ENCODE data around the gene OSBPL3. TPM values are rescaled to one million over a fixed set of nuclear protein-coding genes. Genes with fewer than 3 reads are reported as not detected.

OSBPL3 gene
- total RNA-seq, 1 experiment from 2014 or later, result 16.0 TPM

DNA sequence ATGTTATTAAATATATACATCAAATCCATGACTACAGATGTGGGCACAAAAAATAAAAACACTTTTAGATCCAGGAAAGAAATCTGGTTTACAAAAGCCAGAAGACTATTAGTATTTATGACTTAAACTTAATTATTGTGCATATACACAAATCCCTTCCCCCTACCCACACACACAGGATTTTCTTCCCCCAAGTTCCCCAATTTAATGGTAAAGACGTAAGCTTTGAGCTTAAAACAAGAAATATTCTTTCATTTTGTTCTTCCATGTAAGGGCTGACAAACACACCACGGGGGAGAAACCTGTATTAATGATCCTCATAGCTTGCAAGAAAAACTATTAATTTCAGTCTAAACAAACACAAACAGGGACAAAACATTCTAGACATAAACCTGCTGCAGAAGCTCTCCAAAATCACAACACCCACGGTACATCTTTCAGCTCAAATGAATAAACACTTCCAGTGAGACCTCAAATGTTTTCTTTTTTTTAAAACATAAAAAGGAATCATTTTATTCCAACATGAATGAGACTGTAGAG is 28.5 kb downstream of the OSBPL3 start:
- Mint-ChIP-seq H3K27ac (no peak overlapping the region), H3K36me3 (no peaks in the 10 kb centered on the region), H3K27me3 (ENCODE audit: low read depth) (no peaks in the 10 kb centered on the region), H3K4me3 (no peak overlapping the region), H3K9me3 (peaks cover 6% of the 10 kb centered on the region; the same call in 1 of the 2 replicates), H3K4me1 (peaks cover 9% of the 10 kb centered on the region)
- ATAC-seq (no peak), DNase-seq (ENCODE audit: low spot score) (no peak)
- ChIA-PET POLR2A (interaction anchor here (1.1 kb wide), 1 partner anchor 10 kb away, joined by 4 read pairs; no protein-coding TSS in a partner anchor), CTCF (interaction anchor here (1.0 to 1.5 kb wide), 2 partner anchors 139 to 142 kb away, joined by 5 to 7 read pairs; no protein-coding TSS in a partner anchor)
- no peak for TF ChIP-seq ZNF423 (CRISPR knock-in tag; IDR thresholded peaks at IDR 0.05)
- TF ChIP-seq, protein P1, sequence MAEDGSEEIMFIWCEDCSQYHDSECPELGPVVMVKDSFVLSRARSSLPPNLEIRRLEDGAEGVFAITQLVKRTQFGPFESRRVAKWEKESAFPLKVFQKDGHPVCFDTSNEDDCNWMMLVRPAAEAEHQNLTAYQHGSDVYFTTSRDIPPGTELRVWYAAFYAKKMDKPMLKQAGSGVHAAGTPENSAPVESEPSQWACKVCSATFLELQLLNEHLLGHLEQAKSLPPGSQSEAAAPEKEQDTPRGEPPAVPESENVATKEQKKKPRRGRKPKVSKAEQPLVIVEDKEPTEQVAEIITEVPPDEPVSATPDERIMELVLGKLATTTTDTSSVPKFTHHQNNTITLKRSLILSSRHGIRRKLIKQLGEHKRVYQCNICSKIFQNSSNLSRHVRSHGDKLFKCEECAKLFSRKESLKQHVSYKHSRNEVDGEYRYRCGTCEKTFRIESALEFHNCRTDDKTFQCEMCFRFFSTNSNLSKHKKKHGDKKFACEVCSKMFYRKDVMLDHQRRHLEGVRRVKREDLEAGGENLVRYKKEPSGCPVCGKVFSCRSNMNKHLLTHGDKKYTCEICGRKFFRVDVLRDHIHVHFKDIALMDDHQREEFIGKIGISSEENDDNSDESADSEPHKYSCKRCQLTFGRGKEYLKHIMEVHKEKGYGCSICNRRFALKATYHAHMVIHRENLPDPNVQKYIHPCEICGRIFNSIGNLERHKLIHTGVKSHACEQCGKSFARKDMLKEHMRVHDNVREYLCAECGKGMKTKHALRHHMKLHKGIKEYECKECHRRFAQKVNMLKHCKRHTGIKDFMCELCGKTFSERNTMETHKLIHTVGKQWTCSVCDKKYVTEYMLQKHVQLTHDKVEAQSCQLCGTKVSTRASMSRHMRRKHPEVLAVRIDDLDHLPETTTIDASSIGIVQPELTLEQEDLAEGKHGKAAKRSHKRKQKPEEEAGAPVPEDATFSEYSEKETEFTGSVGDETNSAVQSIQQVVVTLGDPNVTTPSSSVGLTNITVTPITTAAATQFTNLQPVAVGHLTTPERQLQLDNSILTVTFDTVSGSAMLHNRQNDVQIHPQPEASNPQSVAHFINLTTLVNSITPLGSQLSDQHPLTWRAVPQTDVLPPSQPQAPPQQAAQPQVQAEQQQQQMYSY (CRISPR knock-in tag; IDR thresholded peaks at IDR 0.05), result no peak
- TF ChIP-seq NR3C1 (CRISPR knock-in tag; conservative IDR thresholded peaks at IDR 0.05; ENCODE audit: low read depth), result no peak
- no peak for TF ChIP-seq RELA (CRISPR knock-in tag; IDR thresholded peaks at IDR 0.05; ENCODE audit: borderline replicate concordance)
- TF ChIP-seq, protein P2, sequence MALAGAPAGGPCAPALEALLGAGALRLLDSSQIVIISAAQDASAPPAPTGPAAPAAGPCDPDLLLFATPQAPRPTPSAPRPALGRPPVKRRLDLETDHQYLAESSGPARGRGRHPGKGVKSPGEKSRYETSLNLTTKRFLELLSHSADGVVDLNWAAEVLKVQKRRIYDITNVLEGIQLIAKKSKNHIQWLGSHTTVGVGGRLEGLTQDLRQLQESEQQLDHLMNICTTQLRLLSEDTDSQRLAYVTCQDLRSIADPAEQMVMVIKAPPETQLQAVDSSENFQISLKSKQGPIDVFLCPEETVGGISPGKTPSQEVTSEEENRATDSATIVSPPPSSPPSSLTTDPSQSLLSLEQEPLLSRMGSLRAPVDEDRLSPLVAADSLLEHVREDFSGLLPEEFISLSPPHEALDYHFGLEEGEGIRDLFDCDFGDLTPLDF (CRISPR knock-in tag; IDR thresholded peaks at IDR 0.05), result no peak

DNA sequence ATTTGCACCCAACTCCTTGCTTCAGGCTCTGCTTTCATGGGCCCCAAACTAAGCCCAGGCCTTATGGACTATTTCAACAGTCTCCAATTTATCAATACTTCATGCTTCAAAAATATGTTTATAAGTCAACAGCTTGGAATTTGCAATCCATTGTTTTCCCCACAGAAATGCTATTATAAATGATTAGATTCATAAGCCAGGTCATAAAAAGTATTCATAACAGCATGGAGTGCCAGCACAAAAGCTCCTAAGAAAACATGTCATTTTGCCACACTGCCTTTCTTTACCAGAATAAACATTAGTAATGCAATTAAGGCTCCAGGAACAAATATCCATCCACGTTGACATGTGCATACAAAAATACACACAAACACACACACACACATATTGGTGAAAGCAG is 30.1 kb downstream of the OSBPL3 start:
- no peaks in the 10 kb centered on the region for H3K36me3 Mint-ChIP-seq
- POLR2A ChIA-PET, result no interaction called here
- TF ChIP-seq TEAD1 (CRISPR knock-in tag; IDR thresholded peaks at IDR 0.05) (no peak), CREM (CRISPR knock-in tag; IDR thresholded peaks at IDR 0.05) (no peak), GRHL2 (CRISPR knock-in tag; IDR thresholded peaks at IDR 0.05; ENCODE audit: insufficient replicate concordance, severe bottlenecking) (no peak), RORB (CRISPR knock-in tag; IDR thresholded peaks at IDR 0.05) (no peak), OVOL2 (CRISPR knock-in tag; IDR thresholded peaks at IDR 0.05; ENCODE audit: borderline replicate concordance) (no peak), ZNF416 (CRISPR knock-in tag; IDR thresholded peaks at IDR 0.05) (no peak), ZNF232 (CRISPR knock-in tag; IDR thresholded peaks at IDR 0.05) (no peak), FOXP1 (CRISPR knock-in tag; IDR thresholded peaks at IDR 0.05; ENCODE audit: borderline replicate concordance) (no peak), CREB1 (CRISPR knock-in tag; IDR thresholded peaks at IDR 0.05) (no peak), ZNF671 (CRISPR knock-in tag; IDR thresholded peaks at IDR 0.05) (no peak), PRRX2 (CRISPR knock-in tag; IDR thresholded peaks at IDR 0.05) (no peak)
- TF ChIP-seq, protein P3, sequence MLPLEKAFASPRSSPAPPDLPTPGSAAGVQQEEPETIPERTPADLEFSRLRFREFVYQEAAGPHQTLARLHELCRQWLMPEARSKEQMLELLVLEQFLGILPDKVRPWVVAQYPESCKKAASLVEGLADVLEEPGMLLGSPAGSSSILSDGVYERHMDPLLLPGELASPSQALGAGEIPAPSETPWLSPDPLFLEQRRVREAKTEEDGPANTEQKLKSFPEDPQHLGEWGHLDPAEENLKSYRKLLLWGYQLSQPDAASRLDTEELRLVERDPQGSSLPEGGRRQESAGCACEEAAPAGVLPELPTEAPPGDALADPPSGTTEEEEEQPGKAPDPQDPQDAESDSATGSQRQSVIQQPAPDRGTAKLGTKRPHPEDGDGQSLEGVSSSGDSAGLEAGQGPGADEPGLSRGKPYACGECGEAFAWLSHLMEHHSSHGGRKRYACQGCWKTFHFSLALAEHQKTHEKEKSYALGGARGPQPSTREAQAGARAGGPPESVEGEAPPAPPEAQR (CRISPR knock-in tag; IDR thresholded peaks at IDR 0.05), result no peak
- TF ChIP-seq, protein P4, sequence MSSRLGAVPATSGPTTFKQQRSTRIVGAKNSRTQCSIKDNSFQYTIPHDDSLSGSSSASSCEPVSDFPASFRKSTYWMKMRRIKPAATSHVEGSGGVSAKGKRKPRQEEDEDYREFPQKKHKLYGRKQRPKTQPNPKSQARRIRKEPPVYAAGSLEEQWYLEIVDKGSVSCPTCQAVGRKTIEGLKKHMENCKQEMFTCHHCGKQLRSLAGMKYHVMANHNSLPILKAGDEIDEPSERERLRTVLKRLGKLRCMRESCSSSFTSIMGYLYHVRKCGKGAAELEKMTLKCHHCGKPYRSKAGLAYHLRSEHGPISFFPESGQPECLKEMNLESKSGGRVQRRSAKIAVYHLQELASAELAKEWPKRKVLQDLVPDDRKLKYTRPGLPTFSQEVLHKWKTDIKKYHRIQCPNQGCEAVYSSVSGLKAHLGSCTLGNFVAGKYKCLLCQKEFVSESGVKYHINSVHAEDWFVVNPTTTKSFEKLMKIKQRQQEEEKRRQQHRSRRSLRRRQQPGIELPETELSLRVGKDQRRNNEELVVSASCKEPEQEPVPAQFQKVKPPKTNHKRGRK (CRISPR knock-in tag; IDR thresholded peaks at IDR 0.05; ENCODE audit: borderline replicate concordance), result no peak
- TF ChIP-seq, protein P5, sequence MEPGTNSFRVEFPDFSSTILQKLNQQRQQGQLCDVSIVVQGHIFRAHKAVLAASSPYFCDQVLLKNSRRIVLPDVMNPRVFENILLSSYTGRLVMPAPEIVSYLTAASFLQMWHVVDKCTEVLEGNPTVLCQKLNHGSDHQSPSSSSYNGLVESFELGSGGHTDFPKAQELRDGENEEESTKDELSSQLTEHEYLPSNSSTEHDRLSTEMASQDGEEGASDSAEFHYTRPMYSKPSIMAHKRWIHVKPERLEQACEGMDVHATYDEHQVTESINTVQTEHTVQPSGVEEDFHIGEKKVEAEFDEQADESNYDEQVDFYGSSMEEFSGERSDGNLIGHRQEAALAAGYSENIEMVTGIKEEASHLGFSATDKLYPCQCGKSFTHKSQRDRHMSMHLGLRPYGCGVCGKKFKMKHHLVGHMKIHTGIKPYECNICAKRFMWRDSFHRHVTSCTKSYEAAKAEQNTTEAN (CRISPR knock-in tag; IDR thresholded peaks at IDR 0.05), result no peak
- TF ChIP-seq, protein P6, sequence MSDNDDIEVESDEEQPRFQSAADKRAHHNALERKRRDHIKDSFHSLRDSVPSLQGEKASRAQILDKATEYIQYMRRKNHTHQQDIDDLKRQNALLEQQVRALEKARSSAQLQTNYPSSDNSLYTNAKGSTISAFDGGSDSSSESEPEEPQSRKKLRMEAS (CRISPR knock-in tag; IDR thresholded peaks at IDR 0.05), result no peak
- TF ChIP-seq, protein P7, sequence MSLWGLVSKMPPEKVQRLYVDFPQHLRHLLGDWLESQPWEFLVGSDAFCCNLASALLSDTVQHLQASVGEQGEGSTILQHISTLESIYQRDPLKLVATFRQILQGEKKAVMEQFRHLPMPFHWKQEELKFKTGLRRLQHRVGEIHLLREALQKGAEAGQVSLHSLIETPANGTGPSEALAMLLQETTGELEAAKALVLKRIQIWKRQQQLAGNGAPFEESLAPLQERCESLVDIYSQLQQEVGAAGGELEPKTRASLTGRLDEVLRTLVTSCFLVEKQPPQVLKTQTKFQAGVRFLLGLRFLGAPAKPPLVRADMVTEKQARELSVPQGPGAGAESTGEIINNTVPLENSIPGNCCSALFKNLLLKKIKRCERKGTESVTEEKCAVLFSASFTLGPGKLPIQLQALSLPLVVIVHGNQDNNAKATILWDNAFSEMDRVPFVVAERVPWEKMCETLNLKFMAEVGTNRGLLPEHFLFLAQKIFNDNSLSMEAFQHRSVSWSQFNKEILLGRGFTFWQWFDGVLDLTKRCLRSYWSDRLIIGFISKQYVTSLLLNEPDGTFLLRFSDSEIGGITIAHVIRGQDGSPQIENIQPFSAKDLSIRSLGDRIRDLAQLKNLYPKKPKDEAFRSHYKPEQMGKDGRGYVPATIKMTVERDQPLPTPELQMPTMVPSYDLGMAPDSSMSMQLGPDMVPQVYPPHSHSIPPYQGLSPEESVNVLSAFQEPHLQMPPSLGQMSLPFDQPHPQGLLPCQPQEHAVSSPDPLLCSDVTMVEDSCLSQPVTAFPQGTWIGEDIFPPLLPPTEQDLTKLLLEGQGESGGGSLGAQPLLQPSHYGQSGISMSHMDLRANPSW (CRISPR knock-in tag; conservative IDR thresholded peaks at IDR 0.05; ENCODE audit: low read depth), result no peak
- TF ChIP-seq, protein P8, sequence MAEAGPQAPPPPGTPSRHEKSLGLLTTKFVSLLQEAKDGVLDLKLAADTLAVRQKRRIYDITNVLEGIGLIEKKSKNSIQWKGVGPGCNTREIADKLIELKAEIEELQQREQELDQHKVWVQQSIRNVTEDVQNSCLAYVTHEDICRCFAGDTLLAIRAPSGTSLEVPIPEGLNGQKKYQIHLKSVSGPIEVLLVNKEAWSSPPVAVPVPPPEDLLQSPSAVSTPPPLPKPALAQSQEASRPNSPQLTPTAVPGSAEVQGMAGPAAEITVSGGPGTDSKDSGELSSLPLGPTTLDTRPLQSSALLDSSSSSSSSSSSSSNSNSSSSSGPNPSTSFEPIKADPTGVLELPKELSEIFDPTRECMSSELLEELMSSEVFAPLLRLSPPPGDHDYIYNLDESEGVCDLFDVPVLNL (CRISPR knock-in tag; IDR thresholded peaks at IDR 0.05; ENCODE audit: borderline replicate concordance, low read depth), result no peak

More for the DNA sequence above, 30.1 kb downstream of the OSBPL3 start:
- no peak for ATAC-seq
- Mint-ChIP-seq H3K27me3 (ENCODE audit: low read depth) (no peaks in the 10 kb centered on the region), H3K4me3 (no peak overlapping the region), H3K27ac (no peak overlapping the region), H3K9me3 (no peaks in the 10 kb centered on the region), H3K4me1 (peaks cover 14% of the 10 kb centered on the region)
- CTCF ChIA-PET, result no interaction called here
- DNase-seq (ENCODE audit: low spot score), result no peak
